Heart left ventricle (tissue), 16 donors: Measurements from ENCODE around the gene RND3. TPM values are rescaled to one million over a fixed set of nuclear protein-coding genes. Genes with fewer than 3 reads are reported as not detected.

Experiments used
- ATAC-seq, 4 donors: fragments of 200-7000 bp; cut with Tn5 transposase; one replicate each; pipeline ENCODE4 v1.9.1; 2020 to 2022; ENCODE audit warnings: moderate library complexity in 4 of 4, mild to moderate bottlenecking in 3 of 4, moderate number of reproducible peaks in 1 of 4
- DNase-seq, 5 donors: peaks; one replicate each; pipeline ENCODE4 v3.0.0-alpha.2; 2020
- H3K27ac ChIP-seq, 12 donors: fragments of 200-600 bp; sonication (generic) in 4 of 12; one replicate each; pipeline versions ENCODE4 v1.5.0 to v1.8.0; 2016 to 2022; ENCODE audit warnings: mild to moderate bottlenecking in 2 of 12
- H3K27me3 ChIP-seq, 9 donors: fragments of 200-600 bp; sonication (generic) in 2 of 9; one replicate each; pipeline versions ENCODE4 v1.5.1 to v1.8.0; 2016 to 2022; ENCODE audit warnings: mild to moderate bottlenecking in 3 of 9
- H3K36me3 ChIP-seq, 9 donors: fragments of 200-600 bp; sonication (generic) in 2 of 9; one replicate each; pipeline versions ENCODE4 v1.5.0 to v1.8.0; 2018 to 2022; ENCODE audit warnings: mild to moderate bottlenecking in 2 of 9
- H3K4me1 ChIP-seq, 12 donors: fragments of 200-600 bp; sonication (generic) in 4 of 12; one replicate each; pipeline versions ENCODE4 v1.5.0 to v1.8.0; 2016 to 2022; ENCODE audit warnings: mild to moderate bottlenecking in 3 of 12
- H3K4me3 ChIP-seq, 12 donors: fragments of 200-600 bp; sonication (generic) in 4 of 12; one replicate each; pipeline versions ENCODE4 v1.5.0 to v1.8.0; 2017 to 2022; ENCODE audit warnings: mild to moderate bottlenecking in 9 of 12, moderate library complexity in 4 of 12
- H3K9me3 ChIP-seq, 12 donors: fragments of 200-600 bp; sonication (generic) in 4 of 12; one replicate each; pipeline versions ENCODE4 v1.5.0 to v1.8.0; 2016 to 2022; ENCODE audit warnings: mild to moderate bottlenecking in 1 of 12
- POLR2A ChIP-seq, 2 donors: fragments of 450-650 bp; IDR thresholded peaks; one replicate each; pipeline ENCODE4 v1.6.1; 2017; ENCODE audit warnings: antibody characterized with exemption in 2 of 2, mild to moderate bottlenecking in 2 of 2, moderate library complexity in 2 of 2
- WGBS, 4 donors: extraction: QIAGEN DNeasy Blood & Tissue Kit in 2 of 4; methylation state at CpG; one replicate each; pipeline versions ENCODE4 v1.1.5 to v1.1.7; 2013 to 2018; 5-methylcytosine and 5-hydroxymethylcytosine counted together
- intact Hi-C, 10 donors: fragments of 100-400 bp; cut with DNase I; formaldehyde crosslinking; loops; one replicate each; pipeline versions ENCODE4 v1.11.1 to v1.14.2; 2022
- polyA plus RNA-seq, 2 donors: library from polyadenylated mRNA; stranded (reverse); fragments of 200-250 nt; gene quantifications; one replicate each; pipeline ENCODE4 v1.2.3, GENCODE V29; 2013
- total RNA-seq, 9 donors: library from RNA; depleted of rRNA in 2 of 9; stranded (reverse); fragments of >200 nt in 2 of 9; fragmentation: NEBNext Ultra II Directional in 3 of 9; extraction: Animal tissue kit (Norgen Biotek cat#: 25700) in 3 of 9; gene quantifications; one replicate each; pipeline versions ENCODE4 v1.1.0 to v1.2.4, GENCODE V29; 2016 to 2023
- TF ChIP-seq, protein P1 (sequence below), 12 donors: fragments of 200-600 bp; sonication (generic) in 4 of 12; IDR thresholded peaks; one replicate each; pipeline versions ENCODE4 v1.5.0 to v1.8.0; 2018 to 2022; ENCODE audit warnings: antibody characterized with exemption in 12 of 12, mild to moderate bottlenecking in 5 of 12
- donor health status: ischemic (EF 13 %, LVEDD 7.1; RV severe dilation, severe dysfunction).
- donor health status: healthy with polysubstance abuse.
- donor health status: DM: no; HTN: yes; CAD: no.
- donor health status: DM: no; HTN: no; CAD: no.
- donor health status: ischemic (EF 25% LVEDD 6.9; RV normal size, moderate dysfunction).
- donor health status: ischemic (EF 25% LVEDD 5.7; RV mildly dilated, moderate dysfunction).
- donor health status: healthy.
- donor health status: DM: yes; HTN: yes; CAD: no.
- donor health status: ischemic (EF 35%, LVEDD 5.7; RV mildly dilated, moderate dysfunction).
- donor health status: nonischemic (EF 11% LVEDD 7.7; RV severe dilation, severe dysfunction).
- donor health status: DM: yes; HTN: yes; CAD: no.
- donor health status: PGD.
- donor health status: ischemic (EF 29% LVEDD 5.4; RV normal size, mild dysfunction).
- donor health status: nonischemic (EF 23%, LVEDD 6.1; RV moderate dilation, normal function).

RND3 gene
- total and polyA plus RNA-seq, 11 donors = 16.8 to 40.1 (median 30.2) TPM

DNA sequence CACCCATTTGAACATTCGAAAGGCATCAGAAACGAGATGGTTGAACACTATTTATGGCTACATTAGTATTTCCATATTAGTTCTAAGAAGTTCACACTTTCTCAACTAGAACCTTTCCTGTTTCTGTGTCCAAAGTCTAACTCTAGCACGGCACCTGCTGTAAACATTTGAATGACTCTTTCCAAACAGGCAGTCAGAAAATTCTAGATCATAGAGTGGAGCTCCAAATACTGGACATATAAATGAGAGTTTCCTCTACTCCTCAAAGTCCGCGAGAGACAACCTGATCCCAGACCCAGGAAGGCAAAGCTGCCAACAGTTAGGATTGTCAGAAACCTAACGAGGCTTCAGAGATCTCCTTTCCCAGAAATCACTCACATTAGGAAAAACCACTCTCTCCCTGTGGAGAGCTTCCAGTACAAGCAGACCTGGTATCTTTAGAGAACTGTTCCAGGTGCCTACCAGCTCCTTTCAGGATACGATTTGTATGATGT lies 10.6 kb downstream of the RND3 start:
- H3K27me3 ChIP-seq = no peaks in the 10 kb centered on the region
- ATAC-seq (peak in 1 of 4 donors; percentile 2), DNase-seq (no peak)
- H3K27ac ChIP-seq = peak overlapping the region in 11 of 12 donors; percentile 52 to 99 (median 79)
- peaks cover 15 to 100% (median 88%) of the 10 kb centered on the region in 12 donors for H3K4me1 ChIP-seq
- H3K36me3 ChIP-seq = peaks cover 0 to 29% (median 2%) of the 10 kb centered on the region in 9 donors
- intact Hi-C loops = loop anchor here in 1 of 10 donors (5.0 kb wide), 1 partner anchor 195 kb away; no protein-coding TSS in a partner anchor
- peak overlapping the region in 3 of 12 donors; percentile 0 to 14 (median 2) for H3K4me3 ChIP-seq
- no peak for TF ChIP-seq POLR2A (IDR thresholded peaks at IDR 0.05)
- TF ChIP-seq, protein P1, sequence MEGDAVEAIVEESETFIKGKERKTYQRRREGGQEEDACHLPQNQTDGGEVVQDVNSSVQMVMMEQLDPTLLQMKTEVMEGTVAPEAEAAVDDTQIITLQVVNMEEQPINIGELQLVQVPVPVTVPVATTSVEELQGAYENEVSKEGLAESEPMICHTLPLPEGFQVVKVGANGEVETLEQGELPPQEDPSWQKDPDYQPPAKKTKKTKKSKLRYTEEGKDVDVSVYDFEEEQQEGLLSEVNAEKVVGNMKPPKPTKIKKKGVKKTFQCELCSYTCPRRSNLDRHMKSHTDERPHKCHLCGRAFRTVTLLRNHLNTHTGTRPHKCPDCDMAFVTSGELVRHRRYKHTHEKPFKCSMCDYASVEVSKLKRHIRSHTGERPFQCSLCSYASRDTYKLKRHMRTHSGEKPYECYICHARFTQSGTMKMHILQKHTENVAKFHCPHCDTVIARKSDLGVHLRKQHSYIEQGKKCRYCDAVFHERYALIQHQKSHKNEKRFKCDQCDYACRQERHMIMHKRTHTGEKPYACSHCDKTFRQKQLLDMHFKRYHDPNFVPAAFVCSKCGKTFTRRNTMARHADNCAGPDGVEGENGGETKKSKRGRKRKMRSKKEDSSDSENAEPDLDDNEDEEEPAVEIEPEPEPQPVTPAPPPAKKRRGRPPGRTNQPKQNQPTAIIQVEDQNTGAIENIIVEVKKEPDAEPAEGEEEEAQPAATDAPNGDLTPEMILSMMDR (IDR thresholded peaks at IDR 0.05) = no peak
- WGBS, 4 donors = 13 to 39% (median 26%) methylated on average over 7 of the region's 7 CpGs
- no peaks in the 10 kb centered on the region for H3K9me3 ChIP-seq

DNA sequence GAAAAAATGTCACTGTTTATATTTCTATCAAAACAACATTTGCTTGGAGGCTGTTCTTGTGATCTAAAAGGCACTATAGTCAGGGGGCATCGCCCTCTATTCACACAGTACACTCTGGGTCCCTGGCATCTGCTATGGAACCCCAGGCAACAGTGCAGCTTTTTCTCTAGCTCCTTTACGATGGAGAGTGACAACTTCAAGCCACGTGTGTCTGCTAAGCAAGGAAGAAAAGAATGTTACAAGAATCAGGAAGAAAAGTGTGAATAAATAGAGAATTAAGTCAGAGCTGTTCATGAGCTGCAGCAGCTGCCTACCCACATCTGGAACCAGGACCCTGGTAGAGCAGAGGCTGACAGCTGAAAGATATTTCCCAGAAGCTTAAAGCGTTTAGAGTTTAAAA lies 11.2 kb downstream of the RND3 start:
- peaks cover 0 to 34% (median 4%) of the 10 kb centered on the region in 9 donors for H3K36me3 ChIP-seq
- H3K27me3 ChIP-seq = no peaks in the 10 kb centered on the region
- intact Hi-C loops = loop anchor here in 1 of 10 donors (5.0 kb wide), 1 partner anchor 194 kb away; no protein-coding TSS in a partner anchor
- no peak for TF ChIP-seq POLR2A (IDR thresholded peaks at IDR 0.05)
- TF ChIP-seq, protein P1 (IDR thresholded peaks at IDR 0.05) = no peak
- H3K27ac ChIP-seq = peak overlapping the region in 11 of 12 donors; percentile 52 to 99 (median 79)
- peaks cover 15 to 100% (median 85%) of the 10 kb centered on the region in 12 donors for H3K4me1 ChIP-seq
- peak in 2 of 4 donors; percentile 2 to 7 for ATAC-seq
- 29 to 38% (median 34%) methylated on average over 4 of the region's 4 CpGs for WGBS, 4 donors
- H3K9me3 ChIP-seq = no peaks in the 10 kb centered on the region
- no peak for DNase-seq
- H3K4me3 ChIP-seq = peak overlapping the region in 2 of 12 donors; percentile 2 to 14

DNA sequence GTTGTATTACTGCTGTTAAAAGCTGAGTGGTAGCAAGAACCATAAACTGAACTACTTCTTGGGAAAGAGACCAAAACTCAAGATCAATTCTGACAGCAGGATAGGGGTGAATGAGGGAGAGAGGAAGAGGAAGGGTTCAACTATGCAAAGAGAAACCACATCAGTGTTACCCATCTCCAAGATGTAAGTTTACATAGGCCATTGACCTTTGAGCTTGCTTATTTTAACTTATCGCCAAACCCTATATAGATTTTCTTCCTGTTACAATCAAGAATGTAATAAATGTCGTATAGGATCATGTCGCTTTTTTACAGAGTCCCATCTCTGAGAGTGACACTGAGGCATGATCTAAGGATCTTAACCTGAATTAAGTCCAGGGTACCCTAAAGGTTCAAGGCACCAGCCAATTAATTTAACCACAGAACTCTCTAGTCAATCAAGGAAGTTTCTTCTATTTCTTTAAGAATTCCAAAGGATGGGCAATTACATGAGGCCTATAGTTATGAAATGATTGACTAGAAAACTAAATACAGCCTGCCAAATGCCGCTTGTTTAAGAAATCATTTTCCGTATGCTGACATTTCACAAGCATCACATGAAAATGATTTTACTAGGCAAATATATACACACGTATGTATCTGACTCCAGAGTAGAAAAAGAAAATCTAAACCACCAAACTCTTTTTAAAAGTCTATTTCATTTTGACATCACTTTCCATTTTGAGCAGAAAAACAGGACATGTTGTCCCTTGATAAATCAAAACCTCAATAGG lies 11.8 kb downstream of the RND3 start:
- Histone ChIP-seq H3K4me3 (no peak overlapping the region), H3K4me1 (peaks cover 12 to 93% (median 81%) of the 10 kb centered on the region in 12 donors), H3K27me3 (no peaks in the 10 kb centered on the region), H3K9me3 (no peaks in the 10 kb centered on the region), H3K27ac (peak overlapping the region; percentile 12 to 99 (median 78)), H3K36me3 (peaks cover 0 to 40% (median 11%) of the 10 kb centered on the region in 9 donors)
- no peak for ATAC-seq
- intact Hi-C loops = loop anchor here in 1 of 10 donors (5.0 kb wide), 1 partner anchor 193 kb away; no protein-coding TSS in a partner anchor
- DNase-seq = no peak
- 72 to 84% (median 83%) methylated on average over 6 of the region's 6 CpGs for WGBS, 4 donors
- TF ChIP-seq, protein P1 (IDR thresholded peaks at IDR 0.05) = no peak
- TF ChIP-seq POLR2A (IDR thresholded peaks at IDR 0.05) = no peak
